ENCODE measurements around the gene AQP9. TPM values are rescaled to one million over a fixed set of nuclear protein-coding genes. Genes with fewer than 3 reads are reported as not detected.

AQP9 gene
- total and polyA plus RNA-seq, 8 donors = 0.30 to 6.0 (median 1.5) TPM; not detected in 1

DNA sequence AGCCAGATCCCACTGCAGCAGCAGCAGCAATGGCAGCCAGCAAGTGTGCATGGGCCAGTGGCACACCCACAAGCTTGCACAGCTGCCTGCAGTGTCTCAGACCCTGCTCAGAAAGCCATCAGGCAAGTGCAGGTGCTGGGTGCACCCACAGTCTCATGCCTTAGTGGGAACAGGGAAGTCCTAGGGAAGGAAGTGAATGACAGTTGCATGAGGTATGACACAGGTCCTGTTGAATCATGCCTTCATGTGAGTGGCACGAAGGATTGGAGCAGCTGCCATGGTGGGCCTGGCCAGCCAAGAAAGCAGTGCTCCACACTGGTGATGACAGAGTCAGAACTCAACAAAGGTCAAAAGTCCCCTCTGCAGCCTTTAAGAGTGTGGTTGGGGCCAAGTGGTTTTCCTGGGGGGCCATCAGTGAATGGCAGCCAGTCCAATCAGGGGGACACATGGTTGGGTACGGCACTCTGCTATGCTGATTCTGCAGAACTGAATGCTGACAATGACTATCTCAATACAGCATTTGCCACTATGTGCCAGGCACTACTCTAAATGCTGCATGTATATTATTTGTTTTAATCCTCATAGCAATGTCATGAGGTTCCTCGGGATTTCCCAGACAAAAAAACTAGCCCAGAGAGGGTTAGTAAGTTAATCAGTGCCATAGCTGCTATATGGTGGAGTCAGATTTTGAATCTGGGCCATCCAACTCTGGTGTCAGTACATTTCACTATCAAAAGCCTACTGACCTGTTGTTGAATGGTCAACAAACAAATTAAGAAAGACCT lies 94.3 kb downstream of the AQP9 start:
- TF ChIP-seq POLR2A (IDR thresholded peaks at IDR 0.05) = no peak
- TF ChIP-seq EP300 (IDR thresholded peaks at IDR 0.05) = no peak
- no peak for TF ChIP-seq POLR2AphosphoS5 (IDR thresholded peaks at IDR 0.05)
- no peak for TF ChIP-seq CTCF (IDR thresholded peaks at IDR 0.05)
- H3K27me3 ChIP-seq = peaks cover 0 to 11% (median 0%) of the 10 kb centered on the region in 3 donors
- no peaks in the 10 kb centered on the region for H3K9me3 ChIP-seq
- WGBS, 5 donors = 74 to 87% (median 80%) methylated on average over 3 of the region's 3 CpGs
- intact Hi-C loops (cut with DNase I; ENCODE audit: low total_unique reads) = no loop called here
- no peak for DNase-seq
- no peaks in the 10 kb centered on the region for H3K36me3 ChIP-seq
- H3K4me3 ChIP-seq = no peak overlapping the region
- H3K4me1 ChIP-seq = peaks cover 4 to 14% (median 8%) of the 10 kb centered on the region in 4 donors
- H3K27ac ChIP-seq = no peak overlapping the region

DNA sequence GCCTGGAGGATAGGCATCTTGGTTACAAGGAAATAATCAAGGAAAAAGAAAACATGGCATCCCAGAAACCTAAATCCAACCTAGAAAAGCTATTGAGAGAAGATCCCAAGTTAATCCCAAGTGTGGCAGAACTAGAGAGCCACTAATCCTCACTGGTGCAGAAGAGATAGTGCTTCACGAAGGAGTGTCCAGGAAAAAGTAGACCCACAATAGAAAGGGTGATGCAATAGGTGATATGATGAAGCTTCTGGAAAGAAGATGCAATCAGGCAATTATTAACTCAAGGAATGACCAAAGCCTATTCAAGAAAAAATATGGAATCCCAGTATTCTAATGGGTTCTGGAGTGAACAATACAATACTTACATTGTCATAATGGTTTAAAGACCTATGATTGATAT lies 95.2 kb downstream of the AQP9 start:
- TF ChIP-seq POLR2AphosphoS5 (IDR thresholded peaks at IDR 0.05) = no peak
- TF ChIP-seq EP300 (IDR thresholded peaks at IDR 0.05) = no peak
- TF ChIP-seq POLR2A (IDR thresholded peaks at IDR 0.05) = no peak
- TF ChIP-seq CTCF (IDR thresholded peaks at IDR 0.05) = no peak
- Histone ChIP-seq H3K4me1 (peaks cover 4 to 13% (median 8%) of the 10 kb centered on the region in 4 donors), H3K4me3 (no peak overlapping the region), H3K27ac (no peak overlapping the region), H3K9me3 (no peaks in the 10 kb centered on the region), H3K36me3 (no peaks in the 10 kb centered on the region), H3K27me3 (peaks cover 0 to 11% (median 0%) of the 10 kb centered on the region in 3 donors)
- DNase-seq = no peak
- intact Hi-C loops (cut with DNase I; ENCODE audit: low total_unique reads) = no loop called here
- 80 to 95% (median 85%) methylated on average over 1 of the region's 1 CpG for WGBS, 5 donors

Small RNA genes lying within 50 kb of the gene (small RNA-seq; reads per million reads assigned to genes)
- 0 reads per million in 4 donors for gene MTCO3P23

Other genes with a start within 250 kb of the AQP9 start
- 1 to 10 TPM in 2 of 5 donors, under 1 TPM in 1, not detected in 2; 0.45 to 4.4 (median 1.8) TPM for gene ALDH1A2, start 72.7 kb upstream of the AQP9 start, total RNA-seq
- 1 to 10 TPM in 1 of 3 donors, under 1 TPM in 2; 0.15 to 3.5 (median 0.25) TPM for gene ALDH1A2, start 72.7 kb upstream of the AQP9 start, polyA plus RNA-seq

Data from stomach (tissue), 9 donors.